NT2/D1 (cell line): ENCODE data around the gene TMEM59L.

Experiments
- DNase-seq: peaks from one replicate; pipeline ENCODE4 v3.0.0-alpha.2; 2011; ENCODE audit warnings: low read depth, low spot score
- H3K27me3 ChIP-seq: 2 replicates; pipeline ENCODE4 v1.6.0; 2011; ENCODE audit warnings: mild to moderate bottlenecking; ENCODE audit not compliant: insufficient read length, insufficient read depth
- H3K36me3 ChIP-seq: 2 replicates; pipeline ENCODE4 v1.6.1; 2011; ENCODE audit warnings: mild to moderate bottlenecking, low read length, mixed read lengths; ENCODE audit not compliant: insufficient read depth, insufficient read length
- H3K4me1 ChIP-seq: 2 replicates; pipeline ENCODE4 v1.5.1; 2011; ENCODE audit not compliant: insufficient read depth, insufficient read length
- H3K4me3 ChIP-seq: 2 replicates; pipeline ENCODE4 v1.5.1; 2011; ENCODE audit warnings: low read depth; ENCODE audit not compliant: insufficient read length
- H3K9ac ChIP-seq: 2 replicates; pipeline ENCODE4 v1.6.0; 2011; ENCODE audit warnings: low read depth; ENCODE audit not compliant: insufficient read length
- H3K9me3 ChIP-seq: 2 replicates; pipeline ENCODE4 v1.5.1; 2011; ENCODE audit warnings: mild to moderate bottlenecking, low read length; ENCODE audit not compliant: insufficient read depth
- SUZ12 ChIP-seq: IDR thresholded peaks from 2 replicates; pipeline ENCODE4 v1.6.1; 2011; ENCODE audit not compliant: insufficient read length, insufficient read depth; ENCODE audit errors: extremely low read depth
- YY1 ChIP-seq: IDR thresholded peaks from 2 replicates; pipeline ENCODE4 v1.6.1; 2011; ENCODE audit not compliant: insufficient read length, insufficient read depth
- ZNF274 ChIP-seq: IDR thresholded peaks from 2 replicates; pipeline ENCODE4 v1.6.1; 2011; ENCODE audit warnings: mild to moderate bottlenecking, low read depth, low read length

The TMEM59L gene

DNA sequence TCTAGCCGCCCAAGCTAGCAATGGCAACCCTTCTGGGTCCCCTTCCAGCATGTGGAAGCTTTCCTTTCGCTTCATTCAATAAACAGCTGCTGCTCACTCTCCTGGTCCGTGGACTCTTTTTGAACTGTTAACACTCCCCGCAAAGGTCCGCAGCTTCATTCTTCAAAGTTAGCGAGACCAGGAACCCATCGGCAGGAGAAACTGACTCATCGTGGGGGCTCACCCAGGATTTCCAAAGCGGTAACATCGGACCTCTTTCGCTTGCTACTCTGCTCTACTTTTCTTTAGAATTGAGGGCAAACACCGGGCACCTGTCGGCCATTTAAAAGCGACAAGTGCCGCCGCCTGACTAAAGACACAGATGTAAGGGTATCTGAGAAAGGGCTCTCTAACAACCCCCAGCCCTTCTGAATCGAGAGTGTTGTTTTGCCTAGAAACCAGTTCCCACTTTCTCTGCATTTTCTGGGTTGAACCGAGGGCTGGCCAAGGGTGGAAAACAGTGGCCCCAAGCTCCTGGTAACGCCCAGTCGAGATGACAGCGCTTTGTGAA lies 35.2 kb upstream of the TMEM59L start:
- Histone ChIP-seq H3K36me3 (peaks cover 57% of the 10 kb centered on the region), H3K9me3 (no peaks in the 10 kb centered on the region), H3K27me3 (no peaks in the 10 kb centered on the region), H3K9ac (no peak overlapping the region), H3K4me1 (peaks cover 7% of the 10 kb centered on the region), H3K4me3 (no peak overlapping the region)
- no peak for TF ChIP-seq ZNF274
- no peak for TF ChIP-seq SUZ12
- no peak for TF ChIP-seq YY1
- DNase-seq, result no peak

DNA sequence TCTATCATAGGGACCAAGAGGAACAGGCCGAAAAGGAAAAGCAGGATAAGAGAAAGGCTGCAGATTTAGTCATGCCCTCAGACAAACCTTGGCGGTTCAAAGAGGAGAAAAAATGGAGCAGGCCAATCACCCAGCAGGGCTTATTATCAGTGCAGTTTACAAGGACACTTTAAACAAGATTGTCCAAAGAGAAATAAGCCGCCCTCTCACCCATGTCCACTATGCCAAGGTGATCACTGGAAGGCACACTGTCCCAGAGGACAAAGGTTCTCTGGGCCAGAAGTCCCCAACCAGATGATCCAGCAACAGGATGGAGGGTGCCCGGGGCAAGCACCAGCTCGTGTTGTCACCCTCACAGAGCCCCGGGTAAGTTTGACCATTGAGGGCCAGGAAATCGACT lies 32.4 kb upstream of the TMEM59L start:
- Histone ChIP-seq H3K36me3 (peaks cover 30% of the 10 kb centered on the region), H3K4me1 (no peaks in the 10 kb centered on the region), H3K27me3 (no peaks in the 10 kb centered on the region), H3K9me3 (no peaks in the 10 kb centered on the region), H3K9ac (no peak overlapping the region), H3K4me3 (no peak overlapping the region)
- DNase-seq, result no peak
- TF ChIP-seq YY1 (no peak), SUZ12 (no peak), ZNF274 (no peak)

DNA sequence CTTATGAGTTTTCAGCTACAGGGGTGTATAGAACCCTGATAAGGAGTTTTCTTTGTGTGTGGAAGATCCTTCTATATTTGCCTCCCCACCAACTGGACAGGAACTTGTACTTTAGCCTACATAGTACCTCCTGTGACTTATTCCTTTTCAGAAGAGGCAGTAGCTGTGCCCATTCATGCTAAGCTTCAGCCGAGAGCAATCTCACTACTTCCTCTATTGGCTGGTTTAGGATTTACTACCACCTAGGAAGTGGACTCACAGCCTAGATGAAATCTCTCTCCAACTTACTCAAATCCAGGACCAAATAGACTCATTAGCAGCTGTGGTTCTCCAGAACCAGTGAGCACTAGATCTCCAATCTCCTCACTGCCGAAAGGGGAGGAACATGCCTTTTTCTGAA lies 26.4 kb upstream of the TMEM59L start:
- no peak overlapping the region for H3K9ac ChIP-seq
- H3K36me3 ChIP-seq, result peaks cover 5% of the 10 kb centered on the region
- H3K9me3 ChIP-seq, result peaks cover 4% of the 10 kb centered on the region; the same call in 1 of the 2 replicates
- TF ChIP-seq YY1, result no peak
- no peak for TF ChIP-seq ZNF274
- TF ChIP-seq SUZ12, result no peak
- peaks cover 9% of the 10 kb centered on the region for H3K4me1 ChIP-seq
- DNase-seq, result no peak
- H3K27me3 ChIP-seq, result no peaks in the 10 kb centered on the region
- no peak overlapping the region for H3K4me3 ChIP-seq

DNA sequence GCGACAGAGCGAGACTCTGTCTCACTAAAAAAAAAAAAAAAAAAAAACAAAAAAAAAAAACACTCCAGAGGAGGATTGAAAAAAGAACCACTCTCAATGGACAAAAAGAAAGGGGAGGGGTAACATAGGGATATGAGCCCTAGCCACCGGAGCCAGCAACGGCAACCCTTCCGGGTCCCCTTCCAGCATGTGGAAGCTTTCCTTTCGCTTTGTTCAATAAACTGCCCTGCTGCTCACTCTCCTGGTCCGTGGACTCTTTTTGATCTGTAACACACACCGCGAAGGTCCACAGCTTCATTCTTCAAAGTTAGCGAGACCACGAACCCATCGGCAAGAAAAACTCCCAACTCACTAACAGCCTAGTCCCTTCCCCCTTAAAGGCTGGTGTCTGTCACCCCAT lies 25.1 kb upstream of the TMEM59L start:
- H3K4me1 ChIP-seq, result peaks cover 9% of the 10 kb centered on the region
- H3K9me3 ChIP-seq, result peaks cover 4% of the 10 kb centered on the region; the same call in 1 of the 2 replicates
- H3K27me3 ChIP-seq, result no peaks in the 10 kb centered on the region
- no peak for DNase-seq
- TF ChIP-seq SUZ12, result no peak
- peaks cover 13% of the 10 kb centered on the region for H3K36me3 ChIP-seq
- peak overlapping the region; percentile 95 for H3K4me3 ChIP-seq
- peak overlapping the region; percentile 97 for H3K9ac ChIP-seq

- Histone ChIP-seq H3K9me3 (peaks cover 4% of the 10 kb centered on the region; the same call in 1 of the 2 replicates), H3K9ac (peak overlapping the region; percentile 97), H3K4me1 (peaks cover 9% of the 10 kb centered on the region), H3K36me3 (peaks cover 14% of the 10 kb centered on the region), H3K27me3 (no peaks in the 10 kb centered on the region), H3K4me3 (peak overlapping the region; percentile 95)
- TF ChIP-seq YY1, result no peak
- TF ChIP-seq SUZ12, result no peak
- no peak for DNase-seq
Observed at GRCh38 chr19:18587962-18588610, 24.6 kb upstream of the TMEM59L start.

DNA sequence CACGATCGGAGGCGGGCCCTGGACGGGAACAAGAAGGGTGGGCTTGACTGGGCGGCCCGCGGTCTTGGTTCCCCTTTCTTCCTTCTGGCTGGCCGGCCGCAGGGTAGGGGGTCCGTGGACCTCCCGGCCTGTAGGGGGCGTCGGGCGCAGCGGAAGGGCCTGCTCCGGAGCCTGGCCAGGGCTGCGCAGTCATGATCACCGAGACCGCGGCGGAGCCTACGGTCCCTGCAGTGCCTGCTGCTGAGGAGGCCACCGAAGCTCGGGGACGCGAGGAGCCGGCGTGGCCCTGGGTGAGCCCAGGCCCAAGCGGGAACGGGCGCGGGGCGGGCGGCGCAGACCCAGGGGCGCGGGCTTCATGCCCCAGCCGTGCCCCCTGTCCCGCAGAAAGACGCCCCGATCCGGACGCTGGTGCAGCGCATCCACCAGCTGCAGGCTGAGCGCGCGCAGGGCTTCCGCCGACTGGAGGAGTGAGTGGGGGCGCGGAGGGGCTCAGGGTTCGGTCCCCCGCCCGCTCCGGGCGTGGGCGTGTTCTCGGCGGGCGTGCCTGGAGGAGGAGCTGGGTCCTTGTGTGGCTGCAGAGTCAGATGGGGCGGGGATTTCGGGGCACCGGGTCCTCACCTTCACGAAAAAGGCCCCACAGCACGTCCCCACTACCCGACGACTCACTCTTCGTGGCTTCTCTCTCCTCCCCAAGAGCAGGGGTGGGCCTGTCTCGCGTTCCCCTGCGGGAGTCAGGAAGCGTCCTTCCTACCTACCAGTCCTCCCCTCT lies 23.9 kb upstream of the TMEM59L start, which contains the start of gene REX1BD:
Gene REX1BD (plus strand): TSS at position 188 of the 769 bp plus-strand sequence. CDS start 4 bp downstream, at position 192.
- TF ChIP-seq SUZ12, result no peak
- TF ChIP-seq YY1, result no peak
- no peak for TF ChIP-seq ZNF274
- Histone ChIP-seq H3K9ac (peak within 1 kb of the TSS; percentile 97), H3K27me3 (no peaks in the 10 kb centered on the region), H3K4me1 (peaks cover 15% of the 10 kb centered on the region), H3K9me3 (peaks cover 4% of the 10 kb centered on the region; the same call in 1 of the 2 replicates), H3K36me3 (peaks cover 16% of the 10 kb centered on the region), H3K4me3 (peak within 1 kb of the TSS; percentile 95)
- DNase-seq, result peak; percentile 68
